Measurements from ENCODE around the gene PLXNA4. TPM values are rescaled to one million over a fixed set of nuclear protein-coding genes. Genes with fewer than 3 reads are reported as not detected.

Gene PLXNA4
- polyA plus RNA-seq, 1 experiment, result 0.22 TPM

GRCh38 chr7:132134814-132135445, 441.3 kb downstream of the PLXNA4 start:
- DNase-seq (ENCODE audit: low read depth), result no peak
- ChIA-PET CTCF (no interaction called here), POLR2A (no interaction called here)

GRCh38 chr7:132133501-132133900, 442.8 kb downstream of the PLXNA4 start:
- Histone ChIP-seq H3K27me3 (ENCODE audit: control insufficient read depth, insufficient read depth, low read length) (no peaks in the 10 kb centered on the region), H3K36me3 (ENCODE audit: control insufficient read depth, insufficient read depth, low read length) (no peaks in the 10 kb centered on the region), H3K4me3 (ENCODE audit: low read depth, low read length) (no peak overlapping the region)
- ChIA-PET POLR2A (no interaction called here), CTCF (no interaction called here)
- no peak for TF ChIP-seq CTCF (IDR thresholded peaks at IDR 0.05; ENCODE audit: insufficient read depth, low read depth, low read length)
- no peak for DNase-seq (ENCODE audit: low read depth)

More at GRCh38 chr7:132134814-132135445, 441.3 kb downstream of the PLXNA4 start:
- H3K27me3 ChIP-seq (ENCODE audit: control insufficient read depth, insufficient read depth, low read length), result no peaks in the 10 kb centered on the region
- H3K4me3 ChIP-seq (ENCODE audit: low read depth, low read length), result no peak overlapping the region
- TF ChIP-seq CTCF (IDR thresholded peaks at IDR 0.05; ENCODE audit: insufficient read depth, low read depth, low read length), result no peak
- H3K36me3 ChIP-seq (ENCODE audit: control insufficient read depth, insufficient read depth, low read length), result no peaks in the 10 kb centered on the region

- no peaks in the 10 kb centered on the region for H3K27me3 ChIP-seq (ENCODE audit: control insufficient read depth, insufficient read depth, low read length)
- H3K4me3 ChIP-seq (ENCODE audit: low read depth, low read length), result no peak overlapping the region
- no peak for TF ChIP-seq CTCF (IDR thresholded peaks at IDR 0.05; ENCODE audit: insufficient read depth, low read depth, low read length)
- ChIA-PET CTCF (no interaction called here), POLR2A (no interaction called here)
- no peak for DNase-seq (ENCODE audit: low read depth)
- no peaks in the 10 kb centered on the region for H3K36me3 ChIP-seq (ENCODE audit: control insufficient read depth, insufficient read depth, low read length)
Measured at GRCh38 chr7:132131196-132131595, 445.1 kb downstream of the PLXNA4 start.

GRCh38 chr7:132130497-132130896, 445.8 kb downstream of the PLXNA4 start:
- ChIA-PET POLR2A (no interaction called here), CTCF (interaction anchor here (1.0 kb wide), 1 partner anchor 126 kb away, joined by 6 read pairs; no protein-coding TSS in a partner anchor)
- Histone ChIP-seq H3K36me3 (ENCODE audit: control insufficient read depth, insufficient read depth, low read length) (no peaks in the 10 kb centered on the region), H3K4me3 (ENCODE audit: low read depth, low read length) (no peak overlapping the region), H3K27me3 (ENCODE audit: control insufficient read depth, insufficient read depth, low read length) (no peaks in the 10 kb centered on the region; the same call in 1 of the 2 replicates)
- no peak for TF ChIP-seq CTCF (IDR thresholded peaks at IDR 0.05; ENCODE audit: insufficient read depth, low read depth, low read length)
- no peak for DNase-seq (ENCODE audit: low read depth)

GRCh38 chr7:132125872-132126595, 450.2 kb downstream of the PLXNA4 start:
- no peak for TF ChIP-seq CTCF (IDR thresholded peaks at IDR 0.05; ENCODE audit: insufficient read depth, low read depth, low read length)
- Histone ChIP-seq H3K36me3 (ENCODE audit: control insufficient read depth, insufficient read depth, low read length) (no peaks in the 10 kb centered on the region), H3K4me3 (ENCODE audit: low read depth, low read length) (no peak overlapping the region), H3K27me3 (ENCODE audit: control insufficient read depth, insufficient read depth, low read length) (peaks cover 1% of the 10 kb centered on the region; the same call in 1 of the 2 replicates)
- POLR2A ChIA-PET, result no interaction called here
- CTCF ChIA-PET, result no interaction called here
- DNase-seq (ENCODE audit: low read depth), result no peak
